ENCODE measurements around the gene NPAS2.
A peak's percentile ranks its signal among the peaks of the same experiment; 100 is the strongest.

Gene NPAS2

DNA sequence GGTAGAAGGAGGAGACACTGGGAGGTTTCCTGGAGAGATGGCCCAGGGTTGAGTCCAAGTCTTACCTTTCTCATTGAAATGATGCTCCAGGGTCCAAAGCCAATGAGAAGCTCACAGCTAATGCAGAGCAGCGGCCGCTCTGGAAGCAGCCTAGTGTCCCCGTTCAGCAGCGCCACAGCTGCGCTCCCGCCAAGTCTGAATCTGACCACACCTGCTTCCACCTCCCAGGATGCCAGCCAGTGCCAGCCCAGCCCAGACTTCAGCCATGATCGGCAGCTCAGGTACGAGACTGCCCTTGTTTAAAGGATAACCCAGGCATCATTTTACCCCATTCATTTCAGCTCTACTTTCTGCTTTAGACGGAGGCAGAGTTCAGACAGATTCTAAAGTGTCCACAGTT is 170.2 kb downstream of the NPAS2 start:
- DNase-seq (ENCODE audit: low spot score): no peak

DNA sequence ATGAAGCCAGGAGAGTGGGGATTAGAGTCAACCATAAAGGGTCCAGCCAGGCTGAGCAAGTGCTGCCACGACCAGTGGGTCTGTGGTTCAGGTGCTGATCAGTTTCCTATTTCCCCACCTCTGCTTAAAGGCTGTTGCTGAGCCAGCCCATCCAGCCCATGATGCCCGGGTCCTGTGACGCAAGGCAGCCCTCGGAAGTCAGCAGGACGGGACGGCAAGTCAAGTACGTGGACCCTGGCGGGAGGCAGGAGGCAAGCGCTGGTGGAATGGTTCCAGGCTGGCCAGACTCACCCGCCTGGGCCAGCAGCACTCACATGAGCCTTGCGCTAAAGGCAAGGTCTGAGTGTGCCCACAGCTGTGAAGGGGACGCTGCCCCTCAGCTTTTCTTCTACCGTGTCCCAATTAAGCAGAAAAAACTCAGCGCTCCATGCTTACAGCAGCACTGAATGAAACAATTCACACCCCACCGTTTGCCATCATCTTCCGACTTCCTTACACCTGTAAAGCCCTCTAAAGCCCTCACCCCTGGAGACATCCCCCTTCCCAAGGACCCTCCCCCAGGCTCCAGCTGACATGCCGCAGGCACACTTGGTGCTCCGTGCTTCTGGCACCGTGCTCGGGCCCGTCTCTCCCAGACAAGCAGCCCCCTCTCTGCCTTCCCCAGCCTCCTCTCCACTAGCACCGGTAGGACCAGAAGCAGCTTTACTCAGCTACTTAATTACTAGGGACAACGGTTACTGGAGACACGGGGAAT is 170.9 kb downstream of the NPAS2 start:
- no peak for DNase-seq (ENCODE audit: low spot score)

DNA sequence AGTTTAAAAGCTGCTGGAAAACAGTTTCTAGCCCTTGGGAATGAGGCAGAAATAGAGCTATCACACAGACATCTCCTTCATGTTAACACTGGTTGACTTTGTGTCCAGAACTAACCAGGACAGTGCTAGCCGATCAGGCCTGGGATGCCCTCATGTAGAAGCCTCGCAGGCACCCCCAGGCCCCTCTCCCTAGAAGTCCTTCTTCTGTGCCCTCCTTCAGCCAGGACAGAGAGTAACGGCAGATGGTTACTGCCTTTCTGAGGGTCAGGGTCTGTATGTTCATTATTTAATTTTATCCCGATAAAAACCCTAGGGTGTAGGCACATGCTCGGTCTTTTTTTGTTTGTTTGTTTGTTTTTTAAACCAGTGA is 171.4 kb downstream of the NPAS2 start:
- DNase-seq (ENCODE audit: low spot score): no peak

DNA sequence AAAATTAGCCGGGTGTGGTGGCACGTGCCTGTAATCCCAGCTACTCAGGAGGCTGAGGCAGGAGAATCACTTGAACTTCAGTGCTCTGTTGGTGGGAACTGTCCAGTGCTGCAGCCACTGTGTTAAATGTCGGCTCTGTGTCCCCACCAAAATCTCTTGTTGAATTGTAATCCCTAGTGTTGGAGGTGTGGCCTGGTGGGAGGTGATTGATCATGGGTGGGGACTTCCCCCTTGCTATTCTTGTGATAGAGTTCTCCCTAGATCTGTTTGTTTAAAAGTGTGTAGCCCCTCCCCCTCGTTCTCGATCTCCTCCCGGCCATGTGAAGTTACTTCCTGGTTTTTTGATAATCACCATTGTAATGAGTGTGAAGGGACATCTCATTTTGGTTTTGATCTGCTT is 172.3 kb downstream of the NPAS2 start:
- DNase-seq (ENCODE audit: low spot score): no peak

DNA sequence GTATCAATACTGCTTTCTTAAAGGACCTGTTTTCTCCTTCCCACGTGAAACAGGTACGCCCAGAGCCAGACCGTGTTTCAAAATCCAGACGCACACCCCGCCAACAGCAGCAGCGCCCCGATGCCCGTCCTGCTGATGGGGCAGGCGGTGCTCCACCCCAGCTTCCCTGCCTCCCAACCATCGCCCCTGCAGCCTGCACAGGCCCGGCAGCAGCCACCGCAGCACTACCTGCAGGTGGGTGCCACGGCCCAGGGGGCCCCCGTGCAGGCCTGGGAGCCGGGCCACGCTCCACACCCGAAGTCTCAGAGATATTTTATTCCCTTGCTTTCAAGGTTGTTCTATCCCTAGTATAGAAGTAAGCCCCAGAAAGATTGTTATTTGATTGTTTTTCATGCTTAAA is 173.4 kb downstream of the NPAS2 start:
- DNase-seq (ENCODE audit: low spot score): no peak

DNA sequence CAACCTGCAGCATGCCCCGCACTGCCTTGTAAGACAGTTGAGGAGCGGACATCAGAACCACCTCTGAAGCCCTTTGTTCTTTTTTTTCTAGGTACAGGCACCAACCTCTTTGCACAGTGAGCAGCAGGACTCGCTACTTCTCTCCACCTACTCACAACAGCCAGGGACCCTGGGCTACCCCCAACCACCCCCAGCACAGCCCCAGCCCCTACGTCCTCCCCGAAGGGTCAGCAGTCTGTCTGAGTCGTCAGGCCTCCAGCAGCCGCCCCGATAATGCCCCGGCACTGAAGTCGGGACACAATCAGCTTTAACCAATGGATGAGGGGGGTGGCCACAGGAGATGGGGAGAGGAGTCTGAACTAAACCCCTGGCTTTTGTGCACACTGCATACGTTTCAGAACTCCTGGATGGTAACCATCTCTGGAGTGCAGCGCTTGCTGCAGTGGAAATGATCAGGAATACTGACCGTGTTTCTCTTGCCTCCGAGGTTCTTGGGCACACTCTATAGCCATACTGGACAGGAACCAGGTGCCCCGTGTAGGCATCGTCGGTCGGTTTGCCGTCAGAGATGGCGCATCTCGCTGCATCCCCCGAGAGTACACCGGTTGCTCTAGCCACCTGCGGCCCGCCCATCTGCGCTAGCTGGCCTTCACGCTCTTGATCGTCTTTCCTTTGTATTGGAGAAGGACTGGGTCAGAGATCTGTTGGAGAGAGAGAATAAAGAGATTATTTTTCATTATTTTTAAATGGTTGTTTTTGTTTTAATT is 175.6 kb downstream of the NPAS2 start:
- no peak for DNase-seq (ENCODE audit: low spot score)

DNA sequence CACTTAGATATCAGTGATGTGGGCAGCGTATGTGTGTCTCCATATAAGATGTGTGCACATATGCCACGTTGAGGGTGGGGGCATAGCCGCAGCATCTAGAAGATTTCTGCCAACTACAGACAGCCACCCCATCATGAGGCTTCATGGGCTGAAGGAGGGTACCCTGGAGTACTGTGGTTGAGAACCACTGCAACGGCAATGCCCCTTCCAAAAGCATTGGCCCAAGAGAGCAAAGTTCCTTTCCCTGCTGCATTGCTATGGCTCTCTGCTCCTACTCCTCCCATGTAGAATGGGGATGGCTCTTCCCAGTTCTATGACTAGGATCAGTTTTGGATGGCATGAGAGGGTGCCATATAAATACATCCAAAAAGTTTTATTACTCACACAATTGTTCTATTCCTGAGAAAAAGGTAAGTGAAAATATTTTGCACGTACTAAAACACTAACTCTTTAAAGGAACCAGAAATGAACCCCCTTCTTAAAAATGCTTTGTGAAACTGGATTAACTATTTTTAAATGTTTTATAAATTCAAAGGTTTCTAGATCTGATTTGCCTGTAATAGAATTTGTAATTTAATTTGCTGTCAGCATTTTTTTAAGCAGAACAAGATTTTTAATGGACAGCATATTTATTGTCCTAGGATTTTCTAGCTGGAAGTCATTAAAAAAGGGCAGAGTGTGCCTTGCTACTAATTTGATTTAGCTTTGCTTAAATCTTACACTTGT is 177.7 kb downstream of the NPAS2 start:
- DNase-seq (ENCODE audit: low spot score): no peak

DNA sequence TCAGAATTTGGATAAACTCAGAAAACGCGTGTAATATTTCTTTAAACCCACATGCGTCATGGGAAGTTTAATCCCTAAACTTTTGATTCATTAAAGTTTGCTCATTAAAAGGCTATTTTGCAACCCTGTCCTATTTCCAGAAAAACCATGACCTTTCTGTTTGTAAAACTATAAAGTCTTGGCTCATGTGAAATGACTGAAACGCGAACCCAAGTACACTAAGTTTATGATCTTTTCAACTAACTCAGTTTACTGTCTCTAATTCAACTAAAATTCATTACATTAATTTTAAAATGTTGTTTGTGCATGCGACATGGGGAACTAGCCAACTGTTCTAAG is 178.3 kb downstream of the NPAS2 start:
- no peak for DNase-seq (ENCODE audit: low spot score)

DNA sequence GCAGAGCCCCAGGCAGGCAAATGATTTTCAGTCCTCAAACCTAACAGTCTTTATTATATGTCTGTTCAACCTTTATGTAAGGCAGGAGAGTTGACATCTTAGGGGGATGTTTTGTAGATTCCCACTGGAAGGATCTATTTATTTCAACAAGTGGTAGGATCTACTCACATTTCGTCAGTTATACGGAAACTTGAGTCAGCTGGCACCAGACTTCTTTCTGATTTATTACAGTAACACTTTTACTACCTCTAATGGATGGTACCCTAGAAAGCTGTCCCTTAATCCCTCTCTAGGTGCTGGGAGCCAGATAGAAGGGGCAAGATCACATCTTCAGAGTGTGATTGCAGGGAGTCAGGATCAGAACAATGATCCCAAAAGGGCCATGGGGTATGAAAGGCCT is 180.1 kb downstream of the NPAS2 start:
- DNase-seq (ENCODE audit: low spot score): no peak

DNA sequence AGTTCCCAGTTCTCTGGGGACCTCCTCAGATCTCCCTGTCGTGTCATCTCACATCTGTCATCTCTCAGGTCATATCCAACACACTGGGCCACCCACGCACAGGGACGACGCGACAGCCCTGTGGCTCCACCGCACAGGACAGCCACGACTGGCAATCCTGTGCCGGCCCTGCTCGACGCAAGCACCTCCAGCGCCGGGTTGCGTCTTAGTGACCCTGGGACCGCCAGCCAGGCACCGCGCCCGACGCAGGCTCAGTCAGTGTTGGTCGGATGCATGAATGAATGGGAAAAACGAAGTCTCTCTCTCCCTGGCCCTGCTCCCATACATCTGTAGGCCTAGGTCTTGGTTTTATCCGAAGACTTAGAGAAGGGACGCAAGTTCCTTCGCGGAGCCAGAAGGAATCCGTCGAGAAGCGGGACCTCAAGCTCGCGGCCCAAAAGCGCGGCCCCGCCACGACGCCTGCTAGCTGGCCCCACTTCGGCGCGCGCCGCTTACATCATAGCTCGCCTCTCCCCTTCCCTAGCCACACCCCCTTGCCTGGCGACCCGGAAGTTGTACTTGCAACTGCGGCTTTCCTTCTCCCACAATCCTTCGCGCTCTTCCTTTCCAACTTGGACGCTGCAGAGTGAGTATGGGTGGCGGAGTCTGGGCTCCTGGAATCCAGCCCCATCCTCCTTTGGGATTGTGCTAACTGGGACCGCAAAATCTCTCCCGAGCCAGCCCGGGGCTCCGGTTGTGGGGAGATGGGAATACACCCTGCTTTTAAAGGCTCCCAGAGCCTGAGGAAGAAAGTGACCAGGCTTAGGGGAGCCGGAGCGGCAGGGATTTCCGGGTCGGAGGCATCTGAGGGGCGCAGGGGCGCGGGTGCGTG is 182.0 kb downstream of the NPAS2 start, which contains the start of gene RPL31:
TSS of gene RPL31 (plus strand) at position 599 of the 871 bp plus-strand sequence. CDS start 413 bp downstream, outside the sequence.
- peak; percentile 94 for DNase-seq (ENCODE audit: low spot score)

DNA sequence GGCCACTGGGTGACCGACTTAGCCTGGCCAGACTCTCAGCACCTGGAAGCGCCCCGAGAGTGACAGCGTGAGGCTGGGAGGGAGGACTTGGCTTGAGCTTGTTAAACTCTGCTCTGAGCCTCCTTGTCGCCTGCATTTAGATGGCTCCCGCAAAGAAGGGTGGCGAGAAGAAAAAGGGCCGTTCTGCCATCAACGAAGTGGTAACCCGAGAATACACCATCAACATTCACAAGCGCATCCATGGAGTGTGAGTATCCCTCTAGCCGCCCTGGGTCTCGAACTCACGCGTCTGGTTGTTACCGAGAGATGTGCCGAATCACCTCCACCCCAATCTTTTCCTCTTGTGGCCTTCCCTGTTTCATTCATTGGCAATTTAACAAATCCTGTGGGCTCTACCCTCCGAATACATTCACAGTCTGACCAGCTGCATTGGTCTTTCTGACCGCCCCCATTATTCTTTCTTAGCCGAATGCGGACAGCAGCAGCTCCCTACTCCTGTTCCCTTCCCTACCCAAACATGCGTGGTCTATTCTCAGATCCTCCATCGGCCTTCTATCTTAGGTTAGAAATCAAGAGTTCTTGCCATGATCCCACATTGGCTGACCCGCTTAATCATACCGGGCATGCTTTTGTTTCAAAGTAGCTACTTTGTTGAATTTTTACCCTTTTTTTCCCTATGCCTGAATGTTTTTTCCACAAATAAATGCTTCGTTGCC is 182.8 kb downstream of the NPAS2 start:
- DNase-seq (ENCODE audit: low spot score): no peak

DNA sequence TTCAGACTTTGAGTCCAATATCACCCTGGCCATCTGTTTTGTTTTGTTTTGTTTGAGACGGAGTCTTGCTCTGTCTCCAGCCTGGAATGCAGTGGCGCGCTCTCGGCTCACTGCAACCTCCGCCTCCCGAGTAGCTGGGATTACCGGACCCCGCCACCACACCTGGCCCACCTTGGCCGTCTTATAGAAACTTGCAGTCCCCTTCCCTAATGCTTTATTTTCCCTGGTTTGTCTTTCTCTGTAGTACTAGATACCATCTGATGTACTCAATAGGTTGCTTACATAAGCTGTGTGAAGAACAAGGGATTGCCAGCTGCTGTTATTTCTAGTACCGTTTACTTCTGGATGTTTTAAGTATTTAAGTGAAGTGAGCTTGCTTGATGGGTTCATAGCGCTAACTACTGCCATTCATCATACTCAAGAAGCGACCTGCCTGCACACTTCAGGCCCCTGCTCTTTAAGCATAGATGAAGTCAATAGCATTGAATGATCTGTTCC is 183.4 kb downstream of the NPAS2 start:
- DNase-seq (ENCODE audit: low spot score): no peak

DNA sequence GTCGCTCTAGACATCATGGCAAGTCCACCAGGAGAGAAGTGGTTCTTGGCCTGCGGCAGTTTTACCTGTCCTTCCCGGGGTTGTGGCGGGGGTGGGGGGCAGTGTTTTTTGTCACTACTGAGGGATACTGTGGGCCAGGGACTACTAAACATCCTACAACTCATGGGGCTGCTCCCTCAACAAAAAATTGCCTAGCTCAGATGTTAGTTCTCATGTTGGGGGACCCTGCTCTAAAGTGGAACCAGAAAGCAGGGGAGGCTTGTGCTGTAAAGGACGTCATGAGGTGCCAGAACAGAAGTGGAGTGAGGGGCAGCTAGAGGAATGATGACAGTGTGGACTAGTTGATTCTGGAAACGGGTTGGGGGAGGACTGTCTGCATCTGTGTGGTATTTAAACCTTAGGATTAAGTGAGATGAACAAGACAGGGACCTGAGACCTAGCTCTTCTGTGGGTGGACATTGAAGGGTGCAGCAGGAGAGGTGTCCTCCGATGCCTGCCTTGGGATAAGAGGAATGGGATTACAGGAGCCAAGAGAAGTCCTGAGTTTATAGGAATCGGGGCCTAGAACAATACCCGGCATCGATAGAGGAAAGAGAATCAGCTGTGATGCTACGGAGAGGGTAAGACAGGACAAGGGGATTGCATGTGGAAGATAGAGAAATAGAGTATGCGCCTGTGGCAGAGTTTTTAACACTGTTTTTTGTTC is 184.8 kb downstream of the NPAS2 start:
- no peak for DNase-seq (ENCODE audit: low spot score)

DNA sequence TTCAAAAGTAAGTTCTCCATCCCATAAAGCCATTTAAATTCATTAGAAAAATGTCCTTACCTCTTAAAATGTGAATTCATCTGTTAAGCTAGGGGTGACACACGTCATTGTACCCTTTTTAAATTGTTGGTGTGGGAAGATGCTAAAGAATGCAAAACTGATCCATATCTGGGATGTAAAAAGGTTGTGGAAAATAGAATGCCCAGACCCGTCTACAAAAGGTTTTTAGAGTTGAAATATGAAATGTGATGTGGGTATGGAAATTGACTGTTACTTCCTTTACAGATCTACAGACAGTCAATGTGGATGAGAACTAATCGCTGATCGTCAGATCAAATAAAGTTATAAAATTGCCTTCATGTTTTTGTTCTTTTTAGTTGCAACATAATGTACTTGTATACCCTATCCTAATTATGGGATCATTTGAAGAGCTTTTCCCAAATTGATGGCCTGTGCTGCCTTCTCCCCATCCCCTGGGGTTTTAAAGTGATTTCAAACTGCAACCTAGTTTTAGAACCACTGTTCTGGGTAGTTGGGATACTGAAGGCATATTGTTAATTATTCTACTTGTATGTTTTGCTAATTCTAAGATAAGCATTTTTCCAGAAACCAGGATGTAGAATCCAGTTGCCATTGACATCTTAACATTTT is 186.3 kb downstream of the NPAS2 start:
- no peak for DNase-seq (ENCODE audit: low spot score)

DNA sequence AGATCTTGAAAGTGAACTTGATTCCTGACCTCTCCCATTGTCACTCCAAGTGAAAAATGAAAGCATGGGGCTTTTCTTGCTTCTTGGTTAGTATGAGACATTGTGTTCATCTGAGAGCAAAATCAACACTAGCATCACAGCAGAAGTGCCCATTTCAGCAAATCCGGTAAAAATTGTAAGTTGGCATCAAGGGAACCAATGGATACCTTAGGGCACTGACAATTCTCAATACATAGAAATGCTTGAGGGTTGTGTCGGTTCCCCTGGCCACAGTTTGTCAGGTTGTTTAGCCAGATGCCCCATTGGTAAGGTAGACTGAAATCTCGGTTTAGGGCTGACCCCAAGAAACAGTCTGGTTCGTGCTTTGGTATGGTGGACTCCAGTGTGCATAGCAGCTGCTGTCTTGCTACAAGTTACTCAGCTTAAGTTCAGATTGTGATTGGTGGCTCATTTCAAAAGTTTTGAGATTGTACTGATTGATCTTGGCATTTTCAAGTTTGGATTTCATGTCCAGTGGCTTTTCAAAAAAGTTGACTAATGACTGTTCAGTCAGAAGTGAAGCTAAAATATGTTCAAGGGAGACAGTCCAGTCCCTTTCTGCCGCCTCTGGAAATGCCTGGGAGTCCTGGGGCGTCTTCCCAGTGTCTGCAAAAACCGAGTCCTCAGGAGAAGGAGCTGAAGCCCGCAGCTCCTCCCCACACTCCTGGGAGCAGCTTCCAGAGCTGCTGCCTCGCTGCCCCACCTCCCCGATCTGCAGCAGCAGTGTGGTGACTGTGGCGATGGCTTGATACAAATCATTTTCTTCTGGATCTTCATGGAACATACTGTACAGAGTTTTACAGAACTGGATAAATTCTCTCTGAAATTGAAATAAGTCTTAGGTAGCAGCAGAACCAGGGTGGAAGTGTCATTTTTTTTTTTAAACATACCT is 187.7 kb downstream of the NPAS2 start:
- no peak for DNase-seq (ENCODE audit: low spot score)

DNA sequence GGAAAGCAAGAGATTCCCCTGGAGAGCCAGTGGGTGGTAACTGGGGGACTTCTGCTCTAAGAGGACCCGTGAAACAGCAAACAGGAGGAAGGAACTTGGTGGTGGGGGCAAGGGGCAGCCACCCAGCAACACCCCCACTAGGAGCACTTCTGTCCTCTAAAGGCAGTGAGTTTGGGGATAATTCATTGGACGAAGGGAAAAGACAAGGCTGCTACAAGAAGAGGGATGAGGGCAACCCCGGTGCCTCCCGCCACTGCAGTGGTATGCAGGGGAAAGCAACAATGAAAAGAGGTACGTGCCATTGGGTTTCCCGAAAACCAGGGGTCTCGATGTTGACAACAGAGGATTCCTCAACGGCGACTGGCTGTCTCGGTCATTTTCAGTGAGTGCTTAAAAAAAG is 191.2 kb downstream of the NPAS2 start:
- no peak for DNase-seq (ENCODE audit: low spot score)

DNA sequence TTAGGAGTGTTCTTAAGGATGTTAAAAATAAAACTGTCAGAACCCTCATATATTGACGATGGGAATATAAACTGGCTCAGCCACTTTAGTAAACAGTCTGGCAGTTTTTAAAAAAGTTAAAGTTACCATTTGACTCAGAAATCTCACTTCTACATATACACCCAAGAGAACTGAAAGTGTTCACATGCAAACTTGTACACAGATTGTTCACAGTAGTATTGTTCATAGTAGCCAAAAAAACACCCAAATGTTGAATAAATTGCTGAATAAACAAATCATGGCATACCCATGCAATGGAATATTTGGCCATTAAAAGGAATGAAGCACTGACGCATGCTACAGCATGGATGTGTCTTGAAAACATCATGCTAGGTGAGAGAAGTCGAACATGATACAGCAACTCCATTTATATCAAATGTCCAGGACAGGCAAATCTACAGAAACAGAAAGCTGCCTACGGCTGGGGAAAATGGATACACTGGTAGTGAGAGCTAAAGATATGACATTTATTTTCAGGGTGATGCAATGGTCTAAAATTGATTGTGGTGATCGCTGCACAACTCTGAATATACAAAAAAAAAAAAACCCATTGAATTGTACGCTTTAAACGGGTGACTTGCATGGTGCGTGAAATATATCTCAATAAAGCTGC is 192.2 kb downstream of the NPAS2 start:
- no peak for DNase-seq (ENCODE audit: low spot score)

DNA sequence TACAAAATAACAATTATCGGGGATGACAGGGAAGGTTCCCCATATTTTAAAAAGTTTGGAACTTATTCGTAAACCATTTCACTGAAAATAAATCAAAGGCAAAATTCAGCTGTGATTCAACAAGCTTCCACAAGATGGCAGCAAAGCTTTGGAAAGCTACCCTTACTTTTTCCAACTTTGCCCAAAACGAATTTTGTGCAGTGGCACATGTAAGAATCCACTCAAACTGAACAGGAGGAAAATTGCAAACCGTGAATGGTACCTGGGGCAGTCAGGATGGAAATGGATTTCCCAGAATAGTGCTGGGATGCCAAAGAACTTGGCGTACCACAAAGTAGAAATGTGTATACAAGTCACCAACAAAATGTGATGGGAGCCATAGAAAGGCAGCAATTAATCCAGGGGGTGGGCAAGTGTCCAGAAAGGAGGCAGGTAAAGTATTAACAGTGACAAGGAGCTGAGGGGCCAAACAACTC is 192.8 kb downstream of the NPAS2 start:
- DNase-seq (ENCODE audit: low spot score): no peak

All from HuH-7.5 (cell line).